Measurements from ENCODE around the gene SMIM44.
"Not testable (repeated sequence)": the region's sequence is repeated elsewhere in the genome, so short reads cannot be mapped to it uniquely, and the experiment has no call there.

SMIM44 gene

DNA sequence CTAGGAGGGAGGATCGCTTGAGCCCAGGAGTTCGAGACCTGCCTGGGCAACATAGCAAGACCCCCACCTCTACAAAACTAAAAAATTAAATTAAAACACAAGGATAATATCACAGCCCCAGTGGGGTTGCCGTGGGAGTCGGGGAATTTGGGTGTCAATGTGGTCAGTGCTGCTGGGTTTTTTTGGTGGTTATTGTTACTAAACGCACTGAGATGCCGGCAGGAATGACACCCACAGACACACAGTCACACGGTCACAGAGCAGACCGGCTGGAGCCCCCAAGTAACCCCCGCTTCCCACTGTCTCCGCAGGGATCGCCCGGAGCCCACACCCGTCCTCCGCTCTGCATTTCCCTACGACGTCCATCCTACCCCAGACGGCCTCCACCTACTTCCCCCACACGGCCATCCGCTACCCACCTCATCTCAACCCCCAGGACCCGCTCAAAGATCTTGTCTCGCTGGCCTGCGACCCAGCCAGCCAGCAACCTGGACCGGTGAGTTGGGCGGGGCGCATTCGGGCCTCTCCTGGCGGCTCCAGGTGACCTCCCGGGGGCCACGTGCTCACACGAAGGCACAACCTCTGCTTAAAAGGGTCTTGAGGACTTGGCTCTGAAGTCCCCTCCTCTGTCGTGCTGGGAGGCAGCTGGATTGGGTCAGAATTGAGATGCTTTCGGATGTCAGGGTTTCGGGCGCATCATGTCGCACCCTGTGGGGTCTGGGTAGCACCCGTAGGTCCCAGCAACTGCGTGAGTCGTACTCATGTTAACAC, 30.9 kb downstream of the SMIM44 start:
- H2AFZ ChIP-seq: no peak overlapping the region
- no peaks in the 10 kb centered on the region for H3K36me3 ChIP-seq (ENCODE audit: control insufficient read depth, insufficient read depth, low read length)
- H3K9ac ChIP-seq: no peak overlapping the region
- no peaks in the 10 kb centered on the region for H3K9me3 ChIP-seq (ENCODE audit: control insufficient read depth, low read length)
- H3K4me2 ChIP-seq (ENCODE audit: low read length): no peak overlapping the region
- H3K79me2 ChIP-seq: peaks cover 42% of the 10 kb centered on the region
- no peaks in the 10 kb centered on the region for H3K27me3 ChIP-seq (ENCODE audit: control insufficient read depth, insufficient read depth, low read length)
- no peak overlapping the region for H3K4me3 ChIP-seq (ENCODE audit: low read depth, low read length)
- TF ChIP-seq, protein P1, sequence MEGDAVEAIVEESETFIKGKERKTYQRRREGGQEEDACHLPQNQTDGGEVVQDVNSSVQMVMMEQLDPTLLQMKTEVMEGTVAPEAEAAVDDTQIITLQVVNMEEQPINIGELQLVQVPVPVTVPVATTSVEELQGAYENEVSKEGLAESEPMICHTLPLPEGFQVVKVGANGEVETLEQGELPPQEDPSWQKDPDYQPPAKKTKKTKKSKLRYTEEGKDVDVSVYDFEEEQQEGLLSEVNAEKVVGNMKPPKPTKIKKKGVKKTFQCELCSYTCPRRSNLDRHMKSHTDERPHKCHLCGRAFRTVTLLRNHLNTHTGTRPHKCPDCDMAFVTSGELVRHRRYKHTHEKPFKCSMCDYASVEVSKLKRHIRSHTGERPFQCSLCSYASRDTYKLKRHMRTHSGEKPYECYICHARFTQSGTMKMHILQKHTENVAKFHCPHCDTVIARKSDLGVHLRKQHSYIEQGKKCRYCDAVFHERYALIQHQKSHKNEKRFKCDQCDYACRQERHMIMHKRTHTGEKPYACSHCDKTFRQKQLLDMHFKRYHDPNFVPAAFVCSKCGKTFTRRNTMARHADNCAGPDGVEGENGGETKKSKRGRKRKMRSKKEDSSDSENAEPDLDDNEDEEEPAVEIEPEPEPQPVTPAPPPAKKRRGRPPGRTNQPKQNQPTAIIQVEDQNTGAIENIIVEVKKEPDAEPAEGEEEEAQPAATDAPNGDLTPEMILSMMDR (IDR thresholded peaks at IDR 0.05): no peak
- H3K4me1 ChIP-seq: no peaks in the 10 kb centered on the region
- H3K27ac ChIP-seq: no peak overlapping the region

DNA sequence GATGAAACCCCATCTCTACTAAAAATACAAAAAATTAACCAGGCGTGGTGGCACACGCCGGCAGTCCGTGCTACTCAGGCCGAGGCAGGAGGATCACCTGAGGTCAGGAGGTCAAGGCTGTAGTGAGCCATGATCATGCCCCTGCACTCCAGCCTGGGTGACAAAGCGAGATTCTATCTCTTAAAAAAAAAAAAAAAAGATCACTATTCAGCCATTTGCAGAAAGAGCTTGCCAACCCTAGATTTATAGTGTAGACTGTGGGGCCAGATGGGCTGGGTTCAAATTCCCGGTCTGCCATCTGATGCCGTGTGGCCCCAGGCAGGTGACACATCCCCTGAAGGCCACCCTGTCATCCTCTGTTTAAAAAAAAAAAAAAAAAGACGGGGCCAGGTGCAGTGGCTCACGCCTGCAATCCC, 31.8 kb downstream of the SMIM44 start:
- Histone ChIP-seq H3K27ac (peak overlapping the region; percentile 56), H3K27me3 (ENCODE audit: control insufficient read depth, insufficient read depth, low read length) (no peaks in the 10 kb centered on the region), H3K9me3 (ENCODE audit: control insufficient read depth, low read length) (no peaks in the 10 kb centered on the region), H3K4me3 (ENCODE audit: low read depth, low read length) (no peak overlapping the region), H2AFZ (no peak overlapping the region), H3K79me2 (peaks cover 46% of the 10 kb centered on the region), H3K4me1 (no peaks in the 10 kb centered on the region), H3K4me2 (ENCODE audit: low read length) (no peak overlapping the region), H3K9ac (no peak overlapping the region), H3K36me3 (ENCODE audit: control insufficient read depth, insufficient read depth, low read length) (no peaks in the 10 kb centered on the region)
- TF ChIP-seq, protein P1 (IDR thresholded peaks at IDR 0.05): no peak

DNA sequence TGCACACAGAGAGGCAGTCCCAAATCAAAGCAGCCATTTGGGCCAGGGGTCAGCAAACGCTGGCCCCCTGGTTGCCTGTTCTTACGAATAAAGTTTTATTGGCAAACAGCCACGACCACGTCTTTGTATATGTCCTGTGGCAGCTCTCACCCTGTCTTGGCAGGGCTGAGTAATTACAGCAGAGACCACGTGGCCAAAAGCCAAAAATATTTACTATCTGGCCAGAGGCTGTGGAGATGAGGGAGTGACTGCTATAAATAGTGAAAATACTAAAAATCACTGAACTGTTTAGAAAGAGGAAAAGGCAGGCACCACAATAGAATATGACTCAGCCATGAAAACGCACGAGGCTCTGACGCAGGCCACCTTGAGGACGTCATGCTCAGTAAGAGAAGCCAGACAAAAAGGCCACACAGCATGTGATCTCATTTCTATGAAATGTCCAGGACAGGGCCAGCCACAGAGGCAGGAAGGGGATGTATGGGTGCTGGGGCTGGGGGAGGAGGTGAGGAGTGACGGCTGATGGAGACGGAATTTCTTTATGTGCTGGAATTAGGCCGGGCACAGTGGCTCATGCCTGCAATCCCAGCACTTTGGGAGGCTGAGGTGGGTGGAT, 32.3 kb downstream of the SMIM44 start:
- TF ChIP-seq, protein P1 (IDR thresholded peaks at IDR 0.05): no peak
- no peak overlapping the region for H2AFZ ChIP-seq
- no peak overlapping the region for H3K4me2 ChIP-seq (ENCODE audit: low read length)
- no peak overlapping the region for H3K9ac ChIP-seq
- H3K27ac ChIP-seq: peak overlapping the region; percentile 56
- H3K4me3 ChIP-seq (ENCODE audit: low read depth, low read length): no peak overlapping the region
- H3K4me1 ChIP-seq: no peaks in the 10 kb centered on the region
- no peaks in the 10 kb centered on the region for H3K9me3 ChIP-seq (ENCODE audit: control insufficient read depth, low read length)
- H3K79me2 ChIP-seq: peaks cover 52% of the 10 kb centered on the region
- no peaks in the 10 kb centered on the region for H3K36me3 ChIP-seq (ENCODE audit: control insufficient read depth, insufficient read depth, low read length)
- no peaks in the 10 kb centered on the region for H3K27me3 ChIP-seq (ENCODE audit: control insufficient read depth, insufficient read depth, low read length)

GRCh38 chr19:3448616-3449334, 34.5 kb downstream of the SMIM44 start:
- H3K4me3 ChIP-seq (ENCODE audit: low read depth, low read length): no peak overlapping the region
- H3K9ac ChIP-seq: no peak overlapping the region
- no peak overlapping the region for H3K27ac ChIP-seq
- H3K27me3 ChIP-seq (ENCODE audit: control insufficient read depth, insufficient read depth, low read length): no peaks in the 10 kb centered on the region
- H3K4me1 ChIP-seq: no peaks in the 10 kb centered on the region
- no peaks in the 10 kb centered on the region for H3K9me3 ChIP-seq (ENCODE audit: control insufficient read depth, low read length)
- no peak overlapping the region for H2AFZ ChIP-seq
- H3K4me2 ChIP-seq (ENCODE audit: low read length): no peak overlapping the region
- TF ChIP-seq, protein P1 (IDR thresholded peaks at IDR 0.05): no peak
- H3K36me3 ChIP-seq (ENCODE audit: control insufficient read depth, insufficient read depth, low read length): no peaks in the 10 kb centered on the region
- peaks cover 58% of the 10 kb centered on the region for H3K79me2 ChIP-seq

- H3K79me2 ChIP-seq: peaks cover 64% of the 10 kb centered on the region
- not testable (repeated sequence) for H2AFZ ChIP-seq; H3K9ac ChIP-seq; H3K4me1 ChIP-seq; H3K36me3 ChIP-seq (ENCODE audit: control insufficient read depth, insufficient read depth, low read length); H3K9me3 ChIP-seq (ENCODE audit: control insufficient read depth, low read length); H3K27me3 ChIP-seq (ENCODE audit: control insufficient read depth, insufficient read depth, low read length); H3K4me3 ChIP-seq (ENCODE audit: low read depth, low read length); H3K4me2 ChIP-seq (ENCODE audit: low read length); H3K27ac ChIP-seq
Observed at GRCh38 chr19:3446657-3447056, 36.6 kb downstream of the SMIM44 start.
